Measurements from ENCODE around the gene PTPRH.

The PTPRH gene

DNA sequence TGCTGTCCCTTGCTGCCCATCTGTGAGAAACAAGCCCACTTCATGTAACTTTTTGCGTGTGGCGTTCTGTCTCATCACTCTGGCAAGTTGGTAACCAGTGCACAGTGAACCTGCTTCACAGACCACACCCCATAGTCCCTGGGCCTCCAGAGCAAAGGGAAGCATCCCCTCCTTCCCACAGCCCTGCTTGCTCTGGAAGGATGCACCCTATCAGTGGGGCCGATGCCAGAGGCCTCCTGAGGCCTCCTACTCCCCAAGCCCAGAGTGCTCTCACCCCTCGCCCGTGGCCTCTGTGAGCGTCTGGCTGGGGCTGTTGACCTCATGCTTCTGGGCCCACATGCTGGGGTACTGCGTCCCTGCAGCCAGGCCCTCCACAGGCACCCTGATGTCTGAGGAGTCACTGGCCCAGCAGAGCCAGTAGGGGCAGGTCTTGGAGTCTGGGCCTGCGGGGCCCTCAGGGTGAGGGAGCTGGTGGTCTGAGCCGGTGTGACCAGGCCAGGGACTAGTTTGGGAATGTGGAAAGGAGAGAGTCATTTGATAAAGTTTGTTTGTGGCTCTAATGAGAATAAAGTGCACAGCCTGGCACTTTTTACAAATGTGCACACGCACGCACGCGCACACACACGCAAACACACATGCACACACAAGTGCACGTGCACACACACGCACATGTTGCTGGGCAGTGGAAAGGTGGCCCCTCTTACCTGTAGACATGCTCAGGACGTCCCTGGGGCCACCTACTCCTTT, 14.2 kb upstream of the PTPRH start:
- no peaks in the 10 kb centered on the region for H4K20me1 ChIP-seq (ENCODE audit: insufficient read depth, low read length)
- H3K36me3 ChIP-seq (ENCODE audit: insufficient read depth, low read length) = peaks cover 74% of the 10 kb centered on the region
- no peak overlapping the region for H2AFZ ChIP-seq (ENCODE audit: low read length)
- no peak overlapping the region for H3K4me2 ChIP-seq (ENCODE audit: low read length)
- 0 out of 2 replicates have a peak, but pooled peaks cover 2% of the 10 kb centered on the region for H3K9me3 ChIP-seq (ENCODE audit: low read length)
- no peak for TF ChIP-seq CTCF (IDR thresholded peaks at IDR 0.05; ENCODE audit: low read length)
- TF ChIP-seq EZH2 (IDR thresholded peaks at IDR 0.05; ENCODE audit: borderline replicate concordance, low read length) = no peak
- no peaks in the 10 kb centered on the region for H3K9me2 ChIP-seq (ENCODE audit: low read depth, low read length)
- H3F3A ChIP-seq (ENCODE audit: insufficient read depth, low read length) = 0 out of 2 replicates have a peak, but pooled peaks cover 4% of the 10 kb centered on the region
- no peak overlapping the region for H3K27ac ChIP-seq (ENCODE audit: low read depth, low read length, poor library complexity, severe bottlenecking)
- no peak overlapping the region for H3K4me3 ChIP-seq (ENCODE audit: low read depth, low read length, poor library complexity, severe bottlenecking)
- H3K27me3 ChIP-seq (ENCODE audit: insufficient read depth, low read length) = no peaks in the 10 kb centered on the region
- no peak overlapping the region for H3K9ac ChIP-seq (ENCODE audit: low read length)
- no peaks in the 10 kb centered on the region for H3K4me1 ChIP-seq (ENCODE audit: insufficient read depth, low read length, severe bottlenecking)
- no peaks in the 10 kb centered on the region for H3K79me2 ChIP-seq (ENCODE audit: insufficient read depth, low read length)

DNA sequence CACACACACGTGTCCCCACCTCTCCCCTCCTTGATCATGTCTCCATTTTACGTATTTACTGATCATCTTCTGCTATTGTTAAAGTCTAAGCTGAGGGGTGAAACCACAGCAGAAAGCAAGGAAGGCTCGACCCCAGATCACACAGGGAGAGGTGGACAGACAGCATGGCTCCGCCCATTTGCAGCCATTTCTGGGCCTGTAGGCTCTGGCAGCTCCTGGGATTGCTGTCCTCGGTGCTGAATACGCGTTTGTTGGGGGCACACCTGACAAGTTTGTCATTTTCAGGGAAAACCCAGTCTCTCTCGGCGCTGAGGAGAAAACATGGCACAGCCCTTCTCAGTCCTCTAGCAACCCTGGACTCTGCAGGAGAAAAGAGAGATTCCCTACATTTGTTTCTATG, 11.2 kb upstream of the PTPRH start:
- H3K4me2 ChIP-seq (ENCODE audit: low read length) = no peak overlapping the region
- H3K27me3 ChIP-seq (ENCODE audit: insufficient read depth, low read length) = no peaks in the 10 kb centered on the region
- no peaks in the 10 kb centered on the region for H3K79me2 ChIP-seq (ENCODE audit: insufficient read depth, low read length)
- no peak overlapping the region for H3K27ac ChIP-seq (ENCODE audit: low read depth, low read length, poor library complexity, severe bottlenecking)
- no peak overlapping the region for H3K9ac ChIP-seq (ENCODE audit: low read length)
- 0 out of 2 replicates have a peak, but pooled peaks cover 2% of the 10 kb centered on the region for H3K9me3 ChIP-seq (ENCODE audit: low read length)
- peaks cover 12% of the 10 kb centered on the region for H3K4me1 ChIP-seq (ENCODE audit: insufficient read depth, low read length, severe bottlenecking)
- no peaks in the 10 kb centered on the region for H3K9me2 ChIP-seq (ENCODE audit: low read depth, low read length)
- no peak overlapping the region for H2AFZ ChIP-seq (ENCODE audit: low read length)
- H4K20me1 ChIP-seq (ENCODE audit: insufficient read depth, low read length) = no peaks in the 10 kb centered on the region
- no peak overlapping the region for H3K4me3 ChIP-seq (ENCODE audit: low read depth, low read length, poor library complexity, severe bottlenecking)
- H3F3A ChIP-seq (ENCODE audit: insufficient read depth, low read length) = 0 out of 2 replicates have a peak, but pooled peaks cover 4% of the 10 kb centered on the region
- H3K36me3 ChIP-seq (ENCODE audit: insufficient read depth, low read length) = peaks cover 44% of the 10 kb centered on the region
- TF ChIP-seq CTCF (IDR thresholded peaks at IDR 0.05; ENCODE audit: low read length) (no peak), EZH2 (IDR thresholded peaks at IDR 0.05; ENCODE audit: borderline replicate concordance, low read length) (no peak)

DNA sequence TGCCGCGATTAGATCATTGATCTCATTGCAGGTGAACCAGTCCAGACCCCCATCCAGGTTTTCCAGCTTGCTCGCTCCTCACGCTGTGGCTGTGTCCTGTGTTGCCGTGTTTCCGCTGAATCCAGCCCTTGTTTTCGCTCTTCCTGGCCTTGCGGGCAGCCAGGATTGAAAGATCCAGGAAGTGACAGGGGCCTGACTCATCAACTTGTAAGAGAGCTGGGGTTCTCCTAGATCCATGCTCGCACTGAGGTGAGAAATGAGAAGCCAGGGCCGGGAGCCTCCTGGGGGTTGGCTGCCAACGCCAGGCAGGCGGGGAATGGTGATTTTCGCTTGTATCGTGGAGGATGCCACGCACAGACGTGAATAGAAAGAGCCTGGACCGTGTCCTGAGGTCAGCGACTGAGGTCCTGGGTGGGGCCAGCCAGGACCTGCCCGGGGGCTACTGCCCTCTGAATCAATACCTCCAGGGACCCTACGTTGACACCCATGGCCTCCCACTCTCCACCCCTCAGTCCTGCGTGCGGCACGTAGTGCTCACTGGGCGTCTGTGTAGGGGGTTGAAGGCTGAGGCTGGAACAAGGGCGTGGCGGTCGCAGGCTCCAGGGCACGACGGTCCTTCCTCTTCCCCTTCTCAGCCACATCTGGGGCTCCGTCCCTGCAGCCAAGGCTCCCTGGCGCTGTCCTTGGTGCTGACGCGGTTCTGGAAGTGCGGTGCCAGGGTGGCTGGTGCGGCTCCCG, 7.3 kb upstream of the PTPRH start:
- Histone ChIP-seq H3K9me3 (ENCODE audit: low read length) (0 out of 2 replicates have a peak, but pooled peaks cover 2% of the 10 kb centered on the region), H3K9ac (ENCODE audit: low read length) (peak overlapping the region; percentile 58; the same call in 1 of the 2 replicates), H4K20me1 (ENCODE audit: insufficient read depth, low read length) (no peaks in the 10 kb centered on the region), H2AFZ (ENCODE audit: low read length) (no peak overlapping the region), H3K4me2 (ENCODE audit: low read length) (peak overlapping the region; percentile 68), H3K9me2 (ENCODE audit: low read depth, low read length) (no peaks in the 10 kb centered on the region), H3K79me2 (ENCODE audit: insufficient read depth, low read length) (no peaks in the 10 kb centered on the region), H3K27me3 (ENCODE audit: insufficient read depth, low read length) (no peaks in the 10 kb centered on the region), H3K4me1 (ENCODE audit: insufficient read depth, low read length, severe bottlenecking) (peaks cover 12% of the 10 kb centered on the region), H3F3A (ENCODE audit: insufficient read depth, low read length) (0 out of 2 replicates have a peak, but pooled peaks cover 4% of the 10 kb centered on the region), H3K36me3 (ENCODE audit: insufficient read depth, low read length) (peaks cover 18% of the 10 kb centered on the region), H3K4me3 (ENCODE audit: low read depth, low read length, poor library complexity, severe bottlenecking) (peak overlapping the region; percentile 68), H3K27ac (ENCODE audit: low read depth, low read length, poor library complexity, severe bottlenecking) (no peak overlapping the region)
- TF ChIP-seq EZH2 (IDR thresholded peaks at IDR 0.05; ENCODE audit: borderline replicate concordance, low read length) = no peak
- no peak for TF ChIP-seq CTCF (IDR thresholded peaks at IDR 0.05; ENCODE audit: low read length)

Data from OCI-LY1 (cell line).